Femur (tissue), 1 donor: ENCODE measurements around the gene GINS1.
"Not testable (repeated sequence)": the region's sequence is repeated elsewhere in the genome, so short reads cannot be mapped to it uniquely, and the experiment has no call there.

Experiments used
- DNase-seq: peaks from one replicate; pipeline ENCODE4 v3.0.0-alpha.2; 2017

Gene GINS1

DNA sequence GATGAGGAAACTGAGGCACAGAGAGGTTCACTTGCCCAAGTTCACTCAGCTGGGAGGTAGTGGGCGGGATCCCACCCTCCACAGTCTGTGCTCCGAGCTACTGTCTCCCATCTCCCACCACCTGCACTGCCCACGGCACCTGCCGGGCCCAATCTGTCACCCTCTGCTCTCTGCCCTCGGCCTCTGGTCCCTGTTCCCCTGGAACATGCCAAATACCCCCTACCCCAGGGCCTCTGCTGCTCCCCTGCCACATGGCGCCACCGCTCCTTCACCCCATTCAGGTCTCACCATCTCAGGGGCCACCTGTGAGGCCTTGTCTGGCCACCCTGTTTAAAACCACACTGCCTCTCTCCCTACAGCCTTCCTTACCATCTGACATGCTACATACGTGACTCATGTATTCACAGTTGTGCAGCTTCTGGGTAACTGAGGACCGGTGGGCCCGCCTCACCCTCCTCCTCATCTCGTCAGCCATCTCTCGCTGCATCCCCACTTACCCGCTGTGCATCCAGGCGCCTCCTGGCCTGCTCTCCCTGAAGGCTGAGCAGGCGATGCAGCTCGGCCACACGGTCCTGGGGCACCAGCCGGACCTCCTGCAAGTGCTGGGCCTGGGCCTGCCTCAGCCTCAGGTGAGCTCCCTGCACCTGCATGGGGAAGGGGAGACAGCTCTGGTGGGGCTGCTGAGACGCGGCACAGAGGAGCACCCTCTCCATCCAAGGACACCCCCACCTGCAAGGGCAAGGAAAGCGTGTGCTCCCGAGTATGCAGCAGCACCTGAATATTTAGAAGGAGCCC lies 50.6 kb downstream of the GINS1 start:
- DNase-seq = no peak

- no peak for DNase-seq
Observed at GRCh38 chr20:25459111-25459830, 51.8 kb downstream of the GINS1 start.

DNA sequence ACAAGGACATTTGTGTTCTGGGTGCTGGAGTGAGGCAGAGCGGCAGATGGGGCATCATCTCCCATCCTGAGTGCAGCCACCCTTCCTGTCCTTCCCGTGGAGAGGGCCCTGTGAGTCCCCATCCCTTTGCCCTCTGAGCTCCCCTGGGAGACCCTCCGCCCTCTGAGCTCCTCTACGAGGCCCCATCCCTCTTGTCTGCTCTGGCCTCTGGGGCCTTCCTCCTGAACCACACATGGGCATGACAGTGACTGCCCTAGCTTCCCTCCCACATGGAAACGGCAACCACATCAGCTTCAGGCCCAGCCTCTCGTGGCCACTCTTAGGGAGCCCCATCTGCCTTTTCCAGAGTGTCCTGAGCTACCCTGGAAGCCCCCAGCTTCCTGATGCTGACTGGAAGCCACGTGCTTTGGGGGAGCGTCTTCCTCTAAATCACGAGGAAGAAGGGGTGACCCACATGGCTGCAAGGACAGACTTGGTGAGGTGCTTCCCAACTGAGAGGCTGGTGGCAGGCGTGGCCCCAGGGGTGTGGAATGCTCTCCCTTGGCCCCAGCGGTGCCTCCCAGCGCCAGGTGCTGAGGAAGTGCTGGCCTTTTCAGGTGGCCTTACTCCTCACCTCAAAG lies 52.6 kb downstream of the GINS1 start:
- no peak for DNase-seq

- DNase-seq = no peak
Observed at GRCh38 chr20:25460566-25461280, 53.2 kb downstream of the GINS1 start.

DNA sequence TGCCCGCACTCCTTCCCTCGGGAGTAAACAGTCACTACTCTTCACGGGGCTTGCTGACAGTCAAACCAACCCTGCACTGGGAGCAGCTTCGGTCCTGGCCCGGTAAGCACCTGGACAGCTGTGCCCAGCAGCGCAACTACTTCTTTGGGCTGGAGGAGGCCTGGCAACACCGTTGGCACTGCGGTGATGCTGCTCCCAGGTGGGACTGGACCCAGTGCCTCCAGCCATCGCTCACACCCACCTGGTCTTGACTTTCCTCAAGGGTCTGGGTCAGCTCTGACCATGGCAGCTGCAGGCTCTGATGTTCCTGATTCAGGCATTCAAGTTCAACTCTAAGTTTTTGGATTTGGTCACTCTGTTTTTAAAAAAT lies 53.8 kb downstream of the GINS1 start:
- no peak for DNase-seq

DNA sequence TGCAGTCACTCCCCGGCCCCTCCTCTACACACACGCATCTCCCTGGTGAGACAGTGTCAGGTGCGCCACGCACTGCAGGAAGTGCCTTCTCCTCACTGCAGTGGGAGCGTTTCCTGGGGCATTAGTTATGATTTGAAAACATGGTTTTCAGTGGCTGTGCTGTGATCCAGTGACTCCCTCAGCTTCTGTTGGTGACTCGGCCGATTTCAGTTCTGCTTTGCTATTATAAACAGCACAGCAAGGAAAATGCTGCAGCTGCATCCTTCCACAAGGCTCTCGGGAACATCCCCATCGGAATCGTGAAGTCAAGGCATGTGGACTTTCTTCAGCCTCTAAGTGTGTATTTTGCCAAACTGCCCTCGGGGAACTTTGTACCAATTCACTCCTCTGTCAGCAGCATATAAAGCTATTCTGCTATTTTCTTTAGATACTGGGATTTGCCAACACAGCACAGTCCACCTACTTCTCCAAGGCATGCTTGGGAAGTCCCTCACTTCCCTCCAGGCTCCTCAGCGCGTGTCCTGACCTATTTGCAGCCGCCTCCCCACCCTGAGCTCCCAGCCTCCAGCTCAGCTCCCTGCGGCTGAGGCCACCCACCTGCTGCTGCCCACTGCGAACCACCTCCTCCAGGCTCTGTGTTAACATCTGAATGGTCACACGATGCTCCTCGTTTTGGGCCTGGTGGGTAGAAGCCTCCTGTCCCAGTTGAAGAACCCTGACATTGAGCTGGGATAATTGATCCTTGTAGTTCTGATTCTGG lies 54.5 kb downstream of the GINS1 start:
- no peak for DNase-seq

GRCh38 chr20:25464501-25465242 lies 57.2 kb downstream of the GINS1 start:
- no peak for DNase-seq

- no peak for DNase-seq
Observed at GRCh38 chr20:25465243-25466135, 58.0 kb downstream of the GINS1 start.

DNA sequence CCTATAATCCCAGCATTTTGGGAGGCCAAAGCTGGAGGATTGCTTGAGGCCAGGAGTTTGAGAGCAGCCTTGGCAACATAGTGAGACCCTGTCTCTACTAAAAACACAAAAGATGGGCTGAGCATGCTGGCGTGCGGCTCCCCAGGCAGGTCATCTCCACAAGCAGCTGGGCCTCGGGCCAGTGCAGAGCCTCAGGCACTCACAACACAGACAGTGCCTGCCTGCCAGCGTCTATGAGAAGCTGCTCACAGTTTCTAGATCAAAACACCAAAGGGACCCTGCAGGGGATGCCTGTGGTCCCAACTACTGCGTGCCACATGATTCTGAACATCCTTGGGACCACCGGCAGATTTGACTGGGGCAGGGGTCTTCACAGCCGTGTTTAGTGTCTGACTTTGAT lies 59.4 kb downstream of the GINS1 start:
- no peak for DNase-seq

- DNase-seq = no peak
Observed at GRCh38 chr20:25467441-25467840, 60.0 kb downstream of the GINS1 start.

DNA sequence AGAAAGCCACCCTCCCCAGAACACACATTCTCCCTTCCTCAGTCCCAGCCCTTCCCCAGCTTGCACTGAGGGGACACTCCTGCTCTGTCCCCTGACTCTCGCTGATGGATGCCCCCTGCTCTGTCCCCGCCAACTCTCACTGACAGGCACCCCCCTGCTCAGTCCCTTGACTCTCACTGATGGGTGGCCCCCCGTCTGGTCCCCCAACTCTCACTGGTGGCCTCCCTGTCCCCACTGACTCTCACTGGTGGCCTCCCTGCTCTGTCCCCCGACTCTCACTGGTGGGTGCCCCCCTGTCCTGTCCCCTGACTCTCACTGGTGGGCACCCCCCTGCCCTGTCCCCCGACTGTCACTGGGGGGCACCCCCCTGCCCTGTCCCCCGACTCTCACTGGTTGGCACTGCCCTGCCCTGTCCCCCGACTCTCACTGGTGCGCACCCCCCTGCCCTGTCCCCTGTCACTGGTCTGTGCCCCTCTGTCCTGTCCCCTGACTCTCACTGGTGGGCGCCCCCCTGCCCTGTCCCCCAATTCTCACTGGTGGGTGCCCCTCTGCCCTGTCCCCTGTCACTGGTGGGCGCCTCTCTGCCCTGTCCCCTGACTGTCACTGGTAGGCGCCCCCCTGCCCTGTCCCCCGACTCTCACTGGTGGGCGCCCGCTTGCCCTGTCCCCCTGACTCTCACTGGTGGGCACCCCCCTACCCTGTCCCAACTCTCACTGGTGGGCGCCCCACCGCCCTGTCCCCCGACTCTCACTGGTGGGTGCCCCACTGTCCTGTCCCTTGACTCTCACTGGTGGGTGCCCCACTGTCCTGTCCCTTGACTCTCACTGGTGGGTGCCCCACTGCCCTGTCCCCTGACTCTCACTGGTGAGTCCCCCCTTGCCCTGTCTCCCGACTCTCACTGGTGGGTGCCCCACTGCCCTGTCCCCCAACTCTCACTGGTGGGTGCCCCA lies 60.9 kb downstream of the GINS1 start:
- no peak for DNase-seq

- DNase-seq = no peak
Observed at GRCh38 chr20:25469558-25469957, 62.1 kb downstream of the GINS1 start.

DNA sequence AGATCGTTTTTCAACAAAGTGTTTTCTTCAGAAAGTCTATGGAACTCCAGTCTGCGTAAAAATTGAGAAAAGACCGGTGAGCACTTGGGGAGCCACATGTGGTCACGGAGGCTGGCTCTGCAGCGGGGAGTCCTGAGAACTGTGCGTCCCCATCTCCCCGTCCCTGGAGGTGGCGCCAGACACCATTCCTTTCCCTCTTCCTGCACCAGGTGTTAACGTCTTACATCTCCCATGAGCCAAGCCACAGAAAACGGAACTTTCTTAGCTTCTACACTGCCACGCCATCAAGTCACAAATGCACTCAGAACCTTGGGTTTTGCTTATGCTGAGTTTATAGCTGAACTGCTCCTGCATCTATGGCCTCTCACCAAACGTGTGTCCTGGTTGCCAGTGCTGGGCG lies 62.6 kb downstream of the GINS1 start:
- peak; percentile 45 for DNase-seq

DNA sequence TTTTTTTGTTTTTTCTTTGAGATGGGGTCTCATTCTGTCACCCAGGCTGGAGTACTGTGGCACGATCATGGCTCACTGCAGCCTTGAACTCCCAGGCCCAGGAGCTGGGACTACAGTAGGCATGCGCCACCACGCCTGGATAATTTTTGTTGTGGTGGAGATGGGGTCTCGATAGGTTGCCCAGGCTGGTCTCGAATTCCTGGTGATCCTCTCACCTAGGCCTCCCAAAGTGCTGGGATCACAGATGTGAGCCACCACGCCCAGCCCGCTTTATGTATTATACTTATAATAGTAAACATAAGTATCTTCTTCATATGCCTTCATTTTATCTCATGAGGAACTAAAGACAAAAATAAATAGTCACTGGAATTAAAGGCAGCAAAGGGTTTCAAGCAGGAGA lies 63.5 kb downstream of the GINS1 start:
- DNase-seq = no peak

DNA sequence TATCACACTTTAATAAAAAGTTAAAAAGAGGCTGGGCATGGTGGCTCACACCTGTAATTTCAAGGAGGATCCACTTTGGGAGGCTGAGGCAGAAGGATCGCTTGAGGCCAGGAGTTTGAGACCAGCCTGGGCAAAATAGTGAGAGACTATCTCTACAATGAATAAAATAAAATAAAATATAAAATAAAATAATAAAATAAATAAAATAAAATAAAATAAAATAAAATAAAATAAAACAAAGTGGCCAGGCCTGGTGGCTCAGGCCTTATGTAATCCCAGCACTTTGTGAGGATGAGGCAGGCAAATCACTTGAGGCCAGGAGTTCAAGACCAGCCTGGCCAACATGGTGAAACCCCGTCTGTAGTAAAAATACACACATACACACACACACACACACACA lies 65.8 kb downstream of the GINS1 start:
- DNase-seq = not testable (repeated sequence)

- no peak for DNase-seq
Observed at GRCh38 chr20:25476106-25477013, 68.9 kb downstream of the GINS1 start.

DNA sequence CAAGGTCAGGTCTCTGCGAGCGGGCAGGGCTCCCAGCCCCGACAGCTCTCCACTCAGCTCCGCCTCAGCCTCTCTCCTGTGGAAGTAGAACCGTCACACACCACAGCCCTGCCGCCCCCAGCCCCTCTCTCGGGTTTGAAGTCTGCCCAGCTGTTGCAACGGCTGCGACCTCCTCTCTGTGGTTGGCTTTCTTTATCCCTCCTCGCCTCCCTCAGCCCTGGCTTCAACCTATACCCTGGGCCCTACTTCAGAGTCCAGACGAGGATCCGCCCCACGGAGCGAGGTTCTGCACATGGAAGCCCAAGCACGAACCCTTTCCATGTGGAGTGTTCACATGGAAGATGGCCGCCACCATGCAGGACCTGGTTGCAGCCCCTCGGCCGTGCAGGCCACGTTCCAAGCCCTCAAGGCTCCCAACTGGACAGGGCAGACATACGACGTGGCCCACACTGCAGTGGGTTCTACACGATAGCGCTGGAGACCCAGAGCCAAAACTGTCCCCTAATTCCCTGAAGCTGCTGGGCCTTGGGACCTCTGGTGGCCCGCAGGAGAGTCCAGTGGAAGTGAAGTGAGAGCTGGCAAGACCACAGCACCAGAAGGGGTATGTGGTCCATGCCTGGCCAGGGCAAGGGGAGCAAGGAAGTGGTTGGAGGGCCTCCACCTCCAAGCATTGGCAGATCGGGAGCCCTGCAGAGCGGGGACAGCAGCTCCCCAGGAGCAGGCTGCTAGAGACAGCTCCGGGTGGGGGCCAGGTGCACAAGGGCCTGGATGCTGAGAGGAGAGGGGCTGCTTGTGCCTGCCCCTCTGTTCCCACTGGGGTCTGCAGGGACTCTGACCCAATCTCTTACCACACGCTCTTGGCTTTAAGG lies 69.8 kb downstream of the GINS1 start:
- no peak for DNase-seq
